Measurements from ENCODE around the gene CNMD.

DNA sequence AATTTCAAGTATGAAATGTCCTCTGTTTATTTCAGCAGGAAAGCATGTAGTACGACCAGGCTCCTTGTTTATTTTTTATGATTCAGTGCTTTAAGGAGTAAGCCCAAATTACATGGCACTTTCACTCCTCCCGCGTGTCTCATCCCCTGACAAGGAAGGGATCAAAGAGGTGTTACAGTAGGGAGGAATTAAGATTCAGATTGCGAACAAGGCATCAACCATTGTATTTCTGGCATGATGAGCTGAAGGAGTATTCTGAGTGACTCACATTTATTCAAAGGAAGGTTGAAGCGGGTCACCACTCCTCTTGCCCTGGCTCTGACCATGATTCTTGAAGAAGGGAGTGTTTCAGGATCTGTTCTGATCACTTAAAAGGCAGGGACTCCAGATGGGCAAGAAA is 46.1 kb upstream of the CNMD start:
- TF ChIP-seq POLR2AphosphoS5 (IDR thresholded peaks at IDR 0.05; ENCODE audit: low read depth, low read length) (no peak), ELF1 (IDR thresholded peaks at IDR 0.05) (no peak), CTCF (IDR thresholded peaks at IDR 0.05) (no peak), RFX5 (IDR thresholded peaks at IDR 0.05; ENCODE audit: low read length) (no peak), TAF1 (IDR thresholded peaks at IDR 0.05; ENCODE audit: borderline replicate concordance, low read depth, low read length) (no peak), SIN3A (IDR thresholded peaks at IDR 0.05; ENCODE audit: borderline replicate concordance, low read depth, low read length) (no peak), JUND (IDR thresholded peaks at IDR 0.05) (no peak), EZH2phosphoT487 (IDR thresholded peaks at IDR 0.05; ENCODE audit: borderline replicate concordance, low read depth) (no peak), GABPA (IDR thresholded peaks at IDR 0.05; ENCODE audit: low read depth) (no peak), FOXM1 (IDR thresholded peaks at IDR 0.05; ENCODE audit: low read depth) (no peak), MXI1 (IDR thresholded peaks at IDR 0.05; ENCODE audit: low read depth, low read length) (no peak), MAX (IDR thresholded peaks at IDR 0.05; ENCODE audit: low read depth) (no peak)
- TF ChIP-seq, protein P1, sequence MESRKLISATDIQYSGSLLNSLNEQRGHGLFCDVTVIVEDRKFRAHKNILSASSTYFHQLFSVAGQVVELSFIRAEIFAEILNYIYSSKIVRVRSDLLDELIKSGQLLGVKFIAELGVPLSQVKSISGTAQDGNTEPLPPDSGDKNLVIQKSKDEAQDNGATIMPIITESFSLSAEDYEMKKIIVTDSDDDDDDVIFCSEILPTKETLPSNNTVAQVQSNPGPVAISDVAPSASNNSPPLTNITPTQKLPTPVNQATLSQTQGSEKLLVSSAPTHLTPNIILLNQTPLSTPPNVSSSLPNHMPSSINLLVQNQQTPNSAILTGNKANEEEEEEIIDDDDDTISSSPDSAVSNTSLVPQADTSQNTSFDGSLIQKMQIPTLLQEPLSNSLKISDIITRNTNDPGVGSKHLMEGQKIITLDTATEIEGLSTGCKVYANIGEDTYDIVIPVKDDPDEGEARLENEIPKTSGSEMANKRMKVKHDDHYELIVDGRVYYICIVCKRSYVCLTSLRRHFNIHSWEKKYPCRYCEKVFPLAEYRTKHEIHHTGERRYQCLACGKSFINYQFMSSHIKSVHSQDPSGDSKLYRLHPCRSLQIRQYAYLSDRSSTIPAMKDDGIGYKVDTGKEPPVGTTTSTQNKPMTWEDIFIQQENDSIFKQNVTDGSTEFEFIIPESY (IDR thresholded peaks at IDR 0.05; ENCODE audit: borderline replicate concordance, low read depth), result no peak
- TF ChIP-seq, protein P2, sequence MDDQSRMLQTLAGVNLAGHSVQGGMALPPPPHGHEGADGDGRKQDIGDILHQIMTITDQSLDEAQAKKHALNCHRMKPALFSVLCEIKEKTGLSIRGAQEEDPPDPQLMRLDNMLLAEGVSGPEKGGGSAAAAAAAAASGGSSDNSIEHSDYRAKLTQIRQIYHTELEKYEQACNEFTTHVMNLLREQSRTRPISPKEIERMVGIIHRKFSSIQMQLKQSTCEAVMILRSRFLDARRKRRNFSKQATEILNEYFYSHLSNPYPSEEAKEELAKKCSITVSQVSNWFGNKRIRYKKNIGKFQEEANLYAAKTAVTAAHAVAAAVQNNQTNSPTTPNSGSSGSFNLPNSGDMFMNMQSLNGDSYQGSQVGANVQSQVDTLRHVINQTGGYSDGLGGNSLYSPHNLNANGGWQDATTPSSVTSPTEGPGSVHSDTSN (IDR thresholded peaks at IDR 0.05), result no peak
